CD14-positive monocyte (primary cell): ENCODE results near the gene GAPDHS. TPM values are rescaled to one million over a fixed set of nuclear protein-coding genes. Genes with fewer than 3 reads are reported as not detected.

Experiments used
- DNase-seq, 3 donors: peaks; one replicate each; pipeline ENCODE4 v3.0.0-alpha.2; 2011 to 2022
- H2AFZ ChIP-seq: 2 replicates; pipeline ENCODE4 v1.6.0; 2012; ENCODE audit warnings: mild to moderate bottlenecking, low read depth, low read length, inconsistent platforms; ENCODE audit not compliant: insufficient read depth, poor library complexity, severe bottlenecking
- H3K27ac ChIP-seq, 2 donors: 1 replicate in 1 of 2; 2 replicates in 1 of 2; pipeline ENCODE4 v1.5.1; 2012 to 2013; ENCODE audit warnings: low read length in 2 of 2, control low read depth in 1 of 2, inconsistent platforms in 1 of 2, low read depth in 1 of 2, mild to moderate bottlenecking in 1 of 2
- H3K27me3 ChIP-seq, 2 donors: one replicate each; pipeline versions ENCODE4 v1.6.0 to v1.6.1; 2011 to 2013; ENCODE audit warnings: low read length in 2 of 2; ENCODE audit not compliant: control insufficient read depth in 2 of 2, insufficient read depth in 2 of 2
- H3K36me3 ChIP-seq, 2 donors: replicated peaks in 1 of 2; 1 replicate in 1 of 2; 2 replicates in 1 of 2; pipeline versions ENCODE4 v1.5.1 to v1.6.1; 2012 to 2013; ENCODE audit warnings: low read length in 2 of 2, control low read depth in 1 of 2, inconsistent platforms in 1 of 2, mild to moderate bottlenecking in 1 of 2; ENCODE audit not compliant: insufficient read depth in 2 of 2, control insufficient read depth in 1 of 2
- H3K4me1 ChIP-seq, 2 donors: 1 replicate in 1 of 2; 2 replicates in 1 of 2; pipeline versions ENCODE4 v1.5.1 to v1.6.1; 2012 to 2013; ENCODE audit warnings: low read length in 2 of 2, control low read depth in 1 of 2, inconsistent platforms in 1 of 2, mild to moderate bottlenecking in 1 of 2, moderate library complexity in 1 of 2; ENCODE audit not compliant: insufficient read depth in 2 of 2, control insufficient read depth in 1 of 2
- H3K4me2 ChIP-seq: replicated peaks from 2 replicates; pipeline ENCODE3; 2012; ENCODE audit warnings: low read length, moderate library complexity, mild to moderate bottlenecking; ENCODE audit not compliant: poor library complexity, severe bottlenecking; ENCODE audit errors: extremely low read depth
- H3K4me3 ChIP-seq, 3 experiments: fragments of 200-600 bp in 1 of 3; sonication (generic) in 1 of 3; replicated peaks in 1 of 3; 1 replicate in 2 of 3; 2 replicates in 1 of 3; pipeline ENCODE4 v1.5.1; 2011 to 2013; ENCODE audit warnings: low read length in 3 of 3, mild to moderate bottlenecking in 3 of 3, control low read depth in 2 of 3, low read depth in 2 of 3, inconsistent platforms in 1 of 3, moderate library complexity in 1 of 3
- H3K79me2 ChIP-seq: 2 replicates; pipeline ENCODE4 v1.6.0; 2012; ENCODE audit warnings: mild to moderate bottlenecking, control low read depth, inconsistent platforms, low read length, moderate library complexity; ENCODE audit not compliant: insufficient read depth
- H3K9ac ChIP-seq: 2 replicates; pipeline ENCODE4 v1.6.0; 2017; ENCODE audit warnings: low read length, mild to moderate bottlenecking; ENCODE audit not compliant: insufficient read depth, poor library complexity, severe bottlenecking
- H3K9me3 ChIP-seq, 2 donors: replicated peaks in 1 of 2; 1 replicate in 1 of 2; 2 replicates in 1 of 2; pipeline versions ENCODE4 v1.5.1 to v1.6.1; 2012 to 2013; ENCODE audit warnings: low read length in 2 of 2, control low read depth in 1 of 2; ENCODE audit not compliant: control insufficient read depth in 1 of 2, insufficient read depth in 1 of 2
- H4K20me1 ChIP-seq: 2 replicates; pipeline ENCODE4 v1.6.0; 2012; ENCODE audit warnings: mild to moderate bottlenecking, low read length, control low read depth, moderate library complexity; ENCODE audit not compliant: insufficient read depth
- H3K27ac Mint-ChIP-seq, 7 donors: one replicate each; pipeline ENCODE4 v1.8.0; 2020; ENCODE audit warnings: mild to moderate bottlenecking in 7 of 7, mixed read lengths in 7 of 7, moderate library complexity in 6 of 7, inconsistent platforms in 2 of 7
- H3K27me3 Mint-ChIP-seq, 3 donors: one replicate each; pipeline ENCODE4 v1.8.0; 2021 to 2022; ENCODE audit warnings: low read depth in 3 of 3, mild to moderate bottlenecking in 3 of 3, mixed read lengths in 3 of 3, moderate library complexity in 3 of 3, inconsistent platforms in 1 of 3
- H3K36me3 Mint-ChIP-seq, 2 donors: one replicate each; pipeline ENCODE4 v1.8.0; 2020; ENCODE audit warnings: mixed read lengths in 2 of 2, inconsistent platforms in 1 of 2, mild to moderate bottlenecking in 1 of 2
- H3K4me1 Mint-ChIP-seq: one replicate; pipeline ENCODE4 v1.8.0; 2020; ENCODE audit warnings: mild to moderate bottlenecking, mixed read lengths
- H3K4me3 Mint-ChIP-seq, 2 donors: one replicate each; pipeline ENCODE4 v1.8.0; 2020; ENCODE audit warnings: mild to moderate bottlenecking in 2 of 2, mixed read lengths in 2 of 2, moderate library complexity in 1 of 2
- H3K9me3 Mint-ChIP-seq, 7 donors: one replicate each; pipeline ENCODE4 v1.8.0; 2020 to 2022; ENCODE audit warnings: mixed read lengths in 7 of 7, mild to moderate bottlenecking in 6 of 7, moderate library complexity in 6 of 7, inconsistent platforms in 2 of 7
- CTCF ChIP-seq: fragments of 200-600 bp; IDR thresholded peaks from one replicate; pipeline ENCODE4 v1.8.0; 2022; ENCODE audit warnings: antibody characterized with exemption, mild to moderate bottlenecking
- WGBS: methylation state at CpG from one replicate; pipeline ENCODE4 v1.1.5; 2013; ENCODE audit warnings: missing lambda C conversion rate; ENCODE audit not compliant: insufficient coverage; 5-methylcytosine and 5-hydroxymethylcytosine counted together
- intact Hi-C, 2 donors: fragments of 100-400 bp; cut with micrococcal nuclease; formaldehyde crosslinking; loops; one replicate each; pipeline versions ENCODE4 v1.15.0 to v1.15.1; 2023
- polyA plus RNA-seq, 3 donors: library from polyadenylated mRNA; depleted of rRNA in 1 of 3; unstranded in 2 of 3; stranded (reverse) in 1 of 3; fragments of 300-500 nt in 2 of 3; fragments of >200 nt in 1 of 3; fragmentation: Illumina TruSeq in 2 of 3; gene quantifications; 1 replicate in 2 of 3; 2 replicates in 1 of 3; pipeline ENCODE4 v1.2.3, GENCODE V29; 2012 to 2021

The GAPDHS gene
- polyA plus RNA-seq, 3 donors: not detected

- Mint-ChIP-seq H3K36me3 (peaks cover 0 to 2% of the 10 kb centered on the region in 2 donors), H3K27ac (no peak overlapping the region), H3K27me3 (peaks cover 35 to 44% (median 36%) of the 10 kb centered on the region in 3 donors), H3K4me1 (peaks cover 10% of the 10 kb centered on the region), H3K9me3 (peaks cover 0 to 13% (median 2%) of the 10 kb centered on the region in 7 donors), H3K4me3 (peak overlapping the region; percentile 40 to 43)
- TF ChIP-seq CTCF: no peak
- no peak overlapping the region for H2AFZ ChIP-seq
- no peaks in the 10 kb centered on the region for H3K36me3 ChIP-seq
- H3K9ac ChIP-seq: no peak overlapping the region
- H3K27ac ChIP-seq: no peak overlapping the region
- no peaks in the 10 kb centered on the region for H3K79me2 ChIP-seq
- H3K4me1 ChIP-seq: peaks cover 11 to 14% of the 10 kb centered on the region in 2 donors
- peak in 1 of 3 donors; percentile 1 for DNase-seq
- 87% methylated on average over 6 of the region's 9 CpGs for WGBS
- no peaks in the 10 kb centered on the region for H4K20me1 ChIP-seq
- H3K4me2 ChIP-seq: no peak overlapping the region
- no peak overlapping the region for H3K4me3 ChIP-seq
- intact Hi-C loops: no loop called here
- H3K27me3 ChIP-seq: peaks cover 0 to 23% of the 10 kb centered on the region in 2 donors
- peaks cover 0 to 5% of the 10 kb centered on the region in 2 donors for H3K9me3 ChIP-seq
Measured at GRCh38 chr19:35556025-35556590, 22.9 kb downstream of the GAPDHS start.

- Mint-ChIP-seq H3K36me3 (no peaks in the 10 kb centered on the region), H3K9me3 (peaks cover 0 to 13% (median 2%) of the 10 kb centered on the region in 7 donors), H3K4me1 (peaks cover 10% of the 10 kb centered on the region), H3K27me3 (peaks cover 36 to 44% (median 37%) of the 10 kb centered on the region in 3 donors), H3K4me3 (peak overlapping the region; percentile 44 to 78), H3K27ac (no peak overlapping the region)
- Histone ChIP-seq H3K9ac (no peak overlapping the region), H3K4me1 (peaks cover 11 to 14% of the 10 kb centered on the region in 2 donors), H3K27ac (no peak overlapping the region), H2AFZ (peak overlapping the region; percentile 78), H3K36me3 (no peaks in the 10 kb centered on the region), H3K4me2 (peak overlapping the region; percentile 80), H4K20me1 (no peaks in the 10 kb centered on the region), H3K4me3 (peak overlapping the region in 1 of 3 experiments; percentile 75), H3K27me3 (peaks cover 0 to 23% of the 10 kb centered on the region in 2 donors), H3K9me3 (peaks cover 0 to 5% of the 10 kb centered on the region in 2 donors), H3K79me2 (no peaks in the 10 kb centered on the region)
- intact Hi-C loops: no loop called here
- no peak for DNase-seq
- no peak for TF ChIP-seq CTCF
- 93% methylated on average over 16 of the region's 16 CpGs for WGBS
Measured at GRCh38 chr19:35556846-35557538, 23.7 kb downstream of the GAPDHS start.
